HepG2 (cell line): ENCODE data around the gene STK32B. TPM values are rescaled to one million over a fixed set of nuclear protein-coding genes. Genes with fewer than 3 reads are reported as not detected.

Experiments used
- ATAC-seq: fragments of 200-7000 bp; cut with Tn5 transposase; 3 replicates; pipeline ENCODE4 v1.9.1; 2020; ENCODE audit warnings: mild to moderate bottlenecking, moderate library complexity
- BruUV-seq: library from RNA; stranded (reverse); fragments of 400-500 nt; replicated peaks from 2 replicates; lab custom pipeline; 2021; lab: Mats Ljungman, UMichigan
- CTCF ChIA-PET: fragments of 300-600 bp; formaldehyde crosslinking; extraction: SDS; loops from one replicate; lab custom pipeline; 2021; ENCODE audit warnings: low total read pairs, inconsistent platforms, low intra/inter-chr PET ratio; lab: Yijun Ruan, JAX
- POLR2A ChIA-PET: fragments of 350-600 bp; sonication (Branson Sonifier 250); formaldehyde crosslinking; loops from one replicate; lab custom pipeline; 2020; ENCODE audit warnings: antibody characterized with exemption, inconsistent platforms; lab: Yijun Ruan, JAX
- DNase-seq: peaks from one replicate; pipeline ENCODE4 v3.0.0-alpha.2; 2015; ENCODE audit warnings: low spot score
- FAIRE-seq: peaks from 3 replicates; lab custom pipeline; 2011; peaks lifted over from hg19 to GRCh38; lab: Jason Lieb, UNC
- H2AFZ ChIP-seq: one replicate; pipeline ENCODE4 v1.6.1; 2011; ENCODE audit warnings: low read length, inconsistent platforms
- H3K27ac ChIP-seq: fragments of 300-600 bp; 3 replicates; pipeline ENCODE4 v1.8.0; 2011; ENCODE audit warnings: mixed run types, mild to moderate bottlenecking, mixed read lengths, low read length, inconsistent platforms; ENCODE audit not compliant: insufficient read depth; ENCODE audit errors: extremely low read length
- H3K27me3 ChIP-seq, 2 experiments: fragments of 200-600 bp in 1 of 2; 2 replicates in 1 of 2; 3 replicates in 1 of 2; pipeline versions ENCODE4 v1.6.0 to v1.8.0; 2011; ENCODE audit warnings: low read length in 2 of 2, mild to moderate bottlenecking in 2 of 2, moderate library complexity in 2 of 2, inconsistent platforms in 1 of 2; ENCODE audit not compliant: insufficient read depth in 2 of 2, control insufficient read depth in 1 of 2
- H3K36me3 ChIP-seq, 2 experiments: fragments of 200-600 bp in 1 of 2; replicated peaks in 1 of 2; 2 replicates in 1 of 2; 3 replicates in 1 of 2; pipeline versions ENCODE4 v1.5.1 to v1.8.0; 2011; ENCODE audit warnings: low read length in 2 of 2, inconsistent platforms in 1 of 2; ENCODE audit not compliant: insufficient read depth in 2 of 2, control insufficient read depth in 1 of 2
- H3K4me1 ChIP-seq: 2 replicates; pipeline ENCODE4 v1.5.1; 2012; ENCODE audit warnings: low read length, inconsistent platforms; ENCODE audit not compliant: insufficient read depth
- H3K4me2 ChIP-seq: 2 replicates; pipeline ENCODE4 v1.6.0; 2011; ENCODE audit warnings: low read depth, low read length, inconsistent platforms
- H3K4me3 ChIP-seq, 3 experiments: fragments of 200-600 bp in 1 of 3; sonication (generic), shearing (Covaris generic) in 1 of 3; replicated peaks in 1 of 3; 2 replicates each; pipeline ENCODE4 v1.5.1; 2011 to 2016; ENCODE audit warnings: low read length in 3 of 3, inconsistent platforms in 2 of 3, low read depth in 2 of 3, mild to moderate bottlenecking in 2 of 3, control low read depth in 1 of 3, mixed read lengths in 1 of 3; ENCODE audit not compliant: insufficient read depth in 1 of 3
- H3K79me2 ChIP-seq: one replicate; pipeline ENCODE4 v1.6.1; 2011; ENCODE audit warnings: low read length, inconsistent platforms; ENCODE audit not compliant: insufficient read depth
- H3K9ac ChIP-seq: 2 replicates; pipeline ENCODE4 v1.6.0; 2011; ENCODE audit warnings: mild to moderate bottlenecking, low read depth, low read length, inconsistent platforms; ENCODE audit not compliant: insufficient read depth
- H3K9me3 ChIP-seq: 2 replicates; pipeline ENCODE4 v1.5.1; 2012; ENCODE audit warnings: mild to moderate bottlenecking, low read length
- H4K20me1 ChIP-seq: 2 replicates; pipeline ENCODE4 v1.6.0; 2011; ENCODE audit warnings: inconsistent platforms, mild to moderate bottlenecking, low read length, moderate library complexity; ENCODE audit not compliant: insufficient read depth
- FOXO4 ChIP-seq: sonication (generic); formaldehyde crosslinking; conservative IDR thresholded peaks from 2 replicates; pipeline ENCODE4 v1.8.1; 2023; ENCODE audit warnings: missing genetic modification reagents
- KLF16 ChIP-seq, 2 experiments: sonication (generic) in 1 of 2; formaldehyde crosslinking in 1 of 2; IDR thresholded peaks; 2 replicates each; pipeline versions ENCODE4 v1.6.1 to v1.8.0; 2016 to 2023; ENCODE audit warnings: missing genetic modification reagents in 2 of 2, missing compliant biosample characterization in 1 of 2
- RFX1 ChIP-seq: fragments of 450-650 bp; IDR thresholded peaks from 2 replicates; pipeline ENCODE4 v1.6.1; 2017
- SP5 ChIP-seq: IDR thresholded peaks from 2 replicates; pipeline ENCODE4 v1.6.1; 2016; ENCODE audit warnings: low read depth, borderline replicate concordance
- TCF12 ChIP-seq, 2 experiments: fragments of 450-650 bp in 1 of 2; sonication (generic) in 1 of 2; formaldehyde crosslinking in 1 of 2; IDR thresholded peaks; 2 replicates each; pipeline versions ENCODE4 v1.6.1 to v1.8.0; 2017 to 2022; ENCODE audit warnings: antibody characterized with exemption in 1 of 2, mild to moderate bottlenecking in 1 of 2, missing genetic modification reagents in 1 of 2, moderate library complexity in 1 of 2
- ZBTB7A ChIP-seq: sonication (generic); formaldehyde crosslinking; IDR thresholded peaks from 2 replicates; pipeline ENCODE4 v1.8.0; 2022; ENCODE audit warnings: mild to moderate bottlenecking, missing genetic modification reagents
- ZNF264 ChIP-seq: sonication (generic); formaldehyde crosslinking; IDR thresholded peaks from 2 replicates; pipeline ENCODE4 v1.4.0; 2020; ENCODE audit warnings: missing genetic modification reagents
- ZNF441 ChIP-seq: sonication (generic); formaldehyde crosslinking; IDR thresholded peaks from 2 replicates; pipeline ENCODE4 v1.7.0; 2021; ENCODE audit warnings: missing genetic modification reagents, borderline replicate concordance
- ZNF615 ChIP-seq: sonication (generic); formaldehyde crosslinking; IDR thresholded peaks from 2 replicates; pipeline ENCODE4 v1.5.0; 2020; ENCODE audit warnings: mild to moderate bottlenecking, missing genetic modification reagents, borderline replicate concordance
- ZNF777 ChIP-seq: sonication (generic); formaldehyde crosslinking; IDR thresholded peaks from 2 replicates; pipeline ENCODE4 v1.4.0; 2020; ENCODE audit warnings: missing genetic modification reagents
- ZNF780A ChIP-seq: sonication (generic); formaldehyde crosslinking; IDR thresholded peaks from 2 replicates; pipeline ENCODE4 v1.8.0; 2022; ENCODE audit warnings: mild to moderate bottlenecking, missing genetic modification reagents, moderate library complexity
- WGBS: methylation state at CpG from one replicate; pipeline ENCODE4 v1.1.6; 2017; ENCODE audit warnings: low lambda C conversion rate; 5-methylcytosine and 5-hydroxymethylcytosine counted together
- in situ Hi-C: cut with HindIII; loops from 2 replicates; pipeline ENCODE4 v1.10.0; 2017; ENCODE audit warnings: low pct_unique_long_range_greater_than_20kb; ENCODE audit not compliant: extremely low pct_ligation_motif_present
- intact Hi-C: fragments of 100-400 bp; cut with micrococcal nuclease; formaldehyde crosslinking; loops from one replicate; pipeline ENCODE4 v1.10.0; 2022; ENCODE audit not compliant: unreplicated experiment
- polyA plus RNA-seq, 8 experiments: library from polyadenylated mRNA; depleted of rRNA in 3 of 8; stranded (reverse) in 7 of 8; unstranded in 1 of 8; fragments of >200 nt; fragmentation: Illumina TruSeq in 4 of 8; extraction: Trizol in 4 of 8; gene quantifications; 2 replicates each; pipeline versions ENCODE4 v1.2.1 to v1.2.3, GENCODE V29; 2011 to 2016; ENCODE audit warnings: low read depth in 4 of 8, missing spikeins in 1 of 8, mixed read lengths in 1 of 8; ENCODE audit not compliant: insufficient read depth in 1 of 8
- total RNA-seq, 5 experiments: library from RNA; depleted of rRNA; stranded (reverse); fragments of >200 nt; fragmentation: Illumina TruSeq; extraction: Trizol; gene quantifications; 2 replicates each; pipeline ENCODE4 v1.2.3, GENCODE V29; 2016; ENCODE audit warnings: low read depth in 1 of 5

STK32B gene
- total and polyA plus RNA-seq, 2 of the 13 experiments (the other 11 are each of a cell fraction or from before 2014, with no cell fraction given) = not detected

DNA sequence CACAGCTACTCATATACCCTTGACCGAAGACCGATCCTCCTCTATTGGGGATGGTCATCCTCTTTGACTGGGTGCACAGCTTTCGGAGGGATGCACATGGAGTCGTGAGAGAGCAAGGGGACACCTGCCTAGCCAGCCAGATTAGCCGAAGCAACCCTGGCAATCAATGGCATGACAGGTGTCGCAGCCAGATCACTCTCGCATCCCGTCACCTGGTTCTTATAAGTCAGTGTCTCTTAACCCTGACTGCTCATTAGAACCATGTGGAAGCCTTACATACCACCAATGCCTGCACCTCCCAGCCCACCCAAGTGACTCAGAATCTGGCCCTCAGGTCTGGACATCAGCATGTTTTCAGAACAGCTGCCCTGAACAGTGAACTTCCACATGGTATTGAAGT, 407.4 kb downstream of the STK32B start (continued):
- TF ChIP-seq ZNF441 (CRISPR knock-in tag) (no peak), RFX1 (no peak), ZNF264 (CRISPR knock-in tag) (no peak), FOXO4 (CRISPR knock-in tag) (no peak), ZBTB7A (CRISPR knock-in tag) (no peak), KLF16 (CRISPR knock-in tag; IDR thresholded peaks at IDR 0.05) (no peak), SP5 (CRISPR knock-in tag) (no peak), ZNF777 (CRISPR knock-in tag) (no peak)

DNA sequence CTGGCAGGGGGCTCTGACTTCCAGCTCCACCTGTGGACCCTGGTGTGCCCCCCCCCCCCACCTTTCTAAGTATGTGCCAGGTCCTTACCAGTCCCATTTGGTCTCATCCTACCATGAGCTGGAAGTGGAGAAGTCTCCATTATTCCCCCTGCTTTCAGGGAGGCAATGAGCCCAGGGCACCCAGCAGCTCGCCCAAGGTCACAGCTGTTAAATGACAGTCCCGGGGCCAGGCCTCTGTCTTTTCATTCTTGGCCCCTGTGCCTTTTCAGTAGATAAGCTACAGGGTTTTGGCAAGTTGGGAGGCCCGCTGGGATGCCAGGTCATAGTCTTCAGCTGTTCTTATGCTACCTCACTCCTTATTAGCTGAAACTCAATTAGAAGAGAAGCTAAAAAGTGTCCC, 408.0 kb downstream of the STK32B start:
- Histone ChIP-seq H3K9me3 (no peaks in the 10 kb centered on the region), H3K79me2 (no peaks in the 10 kb centered on the region), H3K4me2 (no peak overlapping the region), H3K27me3 (peaks cover 4 to 38% of the 10 kb centered on the region in 2 experiments; a peak in 4 of 5 replicates), H2AFZ (no peak overlapping the region), H3K9ac (no peak overlapping the region), H3K36me3 (no peaks in the 10 kb centered on the region), H3K27ac (no peak overlapping the region), H4K20me1 (no peaks in the 10 kb centered on the region; the same call in 1 of the 2 replicates), H3K4me1 (no peaks in the 10 kb centered on the region), H3K4me3 (no peak overlapping the region)
- no TSS peak for BruUV-seq
- POLR2A ChIA-PET = no interaction called here
- FAIRE-seq (no peak), ATAC-seq (no peak), DNase-seq (no peak)
- in situ Hi-C loops = no loop called here
- WGBS = 5% methylated on average over 3 of the region's 3 CpGs
- no peak for TF ChIP-seq ZNF780A
- TF ChIP-seq TCF12 (IDR thresholded peaks at IDR 0.05) = no peak
- no peak for TF ChIP-seq TCF12 (CRISPR knock-in tag; IDR thresholded peaks at IDR 0.05)
- TF ChIP-seq ZNF615 (CRISPR knock-in tag) = no peak
- intact Hi-C loops = no loop called here
- CTCF ChIA-PET = no interaction called here
